ENCODE measurements around the gene ARHGEF38.

The ARHGEF38 gene

DNA sequence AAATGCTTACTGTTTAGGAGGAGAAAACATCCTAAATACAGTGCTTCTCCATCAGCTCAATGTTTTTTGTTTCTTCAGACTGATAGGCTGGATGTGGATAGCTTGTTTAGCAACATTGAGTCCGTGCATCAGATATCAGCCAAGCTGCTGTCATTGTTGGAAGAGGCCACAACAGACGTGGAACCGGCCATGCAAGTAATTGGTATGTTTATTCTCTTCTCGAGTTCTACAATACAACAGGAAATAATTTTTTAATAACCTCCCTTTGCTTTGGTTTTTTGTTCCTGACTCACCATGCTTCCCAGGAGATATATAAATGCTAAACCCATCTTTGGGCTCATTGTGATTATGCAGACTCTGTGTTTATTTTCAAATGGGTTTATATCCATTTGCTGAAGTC lies 60.9 kb downstream of the ARHGEF38 start:
- TF ChIP-seq ZBTB7A (IDR thresholded peaks at IDR 0.05; ENCODE audit: low read depth), result no peak
- TF ChIP-seq TEAD4 (IDR thresholded peaks at IDR 0.05), result no peak
- TF ChIP-seq TAF1 (IDR thresholded peaks at IDR 0.05; ENCODE audit: low read depth), result no peak
- no peak for TF ChIP-seq TCF12 (IDR thresholded peaks at IDR 0.05; ENCODE audit: low read depth)
- TF ChIP-seq YY1 (IDR thresholded peaks at IDR 0.05; ENCODE audit: low read depth), result no peak
- TF ChIP-seq MAX (IDR thresholded peaks at IDR 0.05), result no peak
- no peak for TF ChIP-seq CREB1 (IDR thresholded peaks at IDR 0.05; ENCODE audit: low read depth)
- TF ChIP-seq NFIC (IDR thresholded peaks at IDR 0.05), result no peak
- no peak for TF ChIP-seq EP300 (IDR thresholded peaks at IDR 0.05; ENCODE audit: borderline replicate concordance)
- TF ChIP-seq USF1 (IDR thresholded peaks at IDR 0.05), result no peak
- TF ChIP-seq FOXM1 (IDR thresholded peaks at IDR 0.05; ENCODE audit: borderline replicate concordance, low read depth), result no peak
- no peak for TF ChIP-seq CEBPB (IDR thresholded peaks at IDR 0.05)
- TF ChIP-seq REST (IDR thresholded peaks at IDR 0.05; ENCODE audit: low read depth), result no peak
- no peak for TF ChIP-seq EGR1 (IDR thresholded peaks at IDR 0.05)

DNA sequence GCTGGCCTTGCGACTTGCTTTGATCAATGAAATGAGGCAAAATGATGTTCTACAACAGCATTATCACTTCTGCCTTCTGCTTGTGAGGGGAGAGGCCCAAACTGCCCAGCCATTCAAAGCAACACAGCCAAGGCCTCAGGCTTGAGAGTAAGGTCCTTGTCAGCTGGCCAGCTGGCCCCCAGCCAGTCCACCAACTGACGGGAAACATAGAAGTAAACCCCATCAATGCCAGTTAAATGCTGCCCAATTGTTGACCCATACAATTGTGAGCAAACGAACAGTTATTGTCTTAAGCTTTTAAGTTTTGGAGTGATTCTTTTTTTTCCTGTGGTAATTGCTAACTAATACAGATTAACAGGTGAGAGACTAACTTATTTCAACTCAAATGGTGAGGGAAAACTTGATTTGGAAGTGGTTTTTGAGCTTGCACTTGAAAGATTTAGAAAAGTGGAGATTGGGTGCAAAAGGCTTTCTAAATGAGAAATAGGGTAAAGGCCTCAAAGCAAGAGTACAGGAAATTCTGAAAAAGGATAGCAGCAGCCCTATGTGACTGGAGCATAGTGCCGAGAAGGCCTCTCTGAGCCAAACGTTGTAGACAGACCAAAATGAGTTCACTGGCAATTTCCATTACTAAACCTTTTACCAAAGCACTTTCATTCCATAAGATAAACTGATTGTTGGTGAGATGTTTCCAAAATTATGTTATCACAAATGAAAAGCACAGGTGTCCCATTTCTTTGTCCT lies 66.9 kb downstream of the ARHGEF38 start:
- TF ChIP-seq RAD21 (IDR thresholded peaks at IDR 0.05; ENCODE audit: low read depth) (no peak), NFIC (IDR thresholded peaks at IDR 0.05) (peak; percentile 63)

- no peak for TF ChIP-seq ZBTB7A (IDR thresholded peaks at IDR 0.05; ENCODE audit: low read depth)
- no peak for TF ChIP-seq EGR1 (IDR thresholded peaks at IDR 0.05)
- no peak for TF ChIP-seq RAD21 (IDR thresholded peaks at IDR 0.05; ENCODE audit: low read depth)
- no peak for TF ChIP-seq YY1 (IDR thresholded peaks at IDR 0.05; ENCODE audit: low read depth)
- TF ChIP-seq EP300 (IDR thresholded peaks at IDR 0.05; ENCODE audit: borderline replicate concordance), result no peak
- TF ChIP-seq CEBPB (IDR thresholded peaks at IDR 0.05), result no peak
- no peak for TF ChIP-seq TCF12 (IDR thresholded peaks at IDR 0.05; ENCODE audit: low read depth)
- TF ChIP-seq CREB1 (IDR thresholded peaks at IDR 0.05; ENCODE audit: low read depth), result no peak
- no peak for TF ChIP-seq USF1 (IDR thresholded peaks at IDR 0.05)
- no peak for TF ChIP-seq TAF1 (IDR thresholded peaks at IDR 0.05; ENCODE audit: low read depth)
- no peak for TF ChIP-seq FOXM1 (IDR thresholded peaks at IDR 0.05; ENCODE audit: borderline replicate concordance, low read depth)
- TF ChIP-seq NFIC (IDR thresholded peaks at IDR 0.05), result no peak
- TF ChIP-seq REST (IDR thresholded peaks at IDR 0.05; ENCODE audit: low read depth), result no peak
- TF ChIP-seq TEAD4 (IDR thresholded peaks at IDR 0.05), result no peak
- TF ChIP-seq MAX (IDR thresholded peaks at IDR 0.05), result no peak
These were observed 68.4 kb downstream of the ARHGEF38 start for GRCh38 chr4:105620640-105621323.

DNA sequence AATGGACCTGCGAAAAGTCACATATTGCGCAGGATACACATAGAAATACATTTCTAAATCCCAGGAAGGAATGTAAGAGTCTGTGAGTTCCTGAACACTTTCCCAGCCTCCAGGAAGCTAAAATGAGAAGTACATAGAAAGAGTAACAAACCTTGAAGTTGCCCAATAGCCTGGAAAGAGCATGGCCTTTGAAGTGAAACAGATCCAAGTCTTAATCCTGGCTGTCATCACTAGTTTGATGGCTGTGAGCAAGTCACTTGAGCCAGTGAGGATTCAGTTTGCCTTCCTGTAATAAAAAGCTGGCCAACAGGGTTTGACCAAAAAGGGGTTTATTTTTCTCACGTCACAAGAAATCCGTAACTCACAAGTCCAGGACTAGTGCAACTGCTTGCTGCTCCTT lies 69.8 kb downstream of the ARHGEF38 start:
- TF ChIP-seq FOXM1 (IDR thresholded peaks at IDR 0.05; ENCODE audit: borderline replicate concordance, low read depth), result no peak
- no peak for TF ChIP-seq YY1 (IDR thresholded peaks at IDR 0.05; ENCODE audit: low read depth)
- TF ChIP-seq RAD21 (IDR thresholded peaks at IDR 0.05; ENCODE audit: low read depth), result no peak
- TF ChIP-seq TEAD4 (IDR thresholded peaks at IDR 0.05), result no peak
- no peak for TF ChIP-seq CREB1 (IDR thresholded peaks at IDR 0.05; ENCODE audit: low read depth)
- no peak for TF ChIP-seq NFIC (IDR thresholded peaks at IDR 0.05)
- no peak for TF ChIP-seq TAF1 (IDR thresholded peaks at IDR 0.05; ENCODE audit: low read depth)
- TF ChIP-seq TCF12 (IDR thresholded peaks at IDR 0.05; ENCODE audit: low read depth), result no peak
- TF ChIP-seq USF1 (IDR thresholded peaks at IDR 0.05), result no peak
- TF ChIP-seq ZBTB7A (IDR thresholded peaks at IDR 0.05; ENCODE audit: low read depth), result no peak
- no peak for TF ChIP-seq REST (IDR thresholded peaks at IDR 0.05; ENCODE audit: low read depth)
- TF ChIP-seq EP300 (IDR thresholded peaks at IDR 0.05; ENCODE audit: borderline replicate concordance), result no peak
- TF ChIP-seq CEBPB (IDR thresholded peaks at IDR 0.05), result no peak
